GM21619 (cell line): ENCODE results near the gene RAI1.

Experiments
- ATAC-seq: cut with Tn5 transposase; IDR thresholded peaks from one replicate; pipeline ENCODE4 v1.9.1; 2021; ENCODE audit not compliant: unreplicated experiment

Gene RAI1

GRCh38 chr17:17826342-17826713 lies 145.1 kb downstream of the RAI1 start:
- ATAC-seq = no peak

DNA sequence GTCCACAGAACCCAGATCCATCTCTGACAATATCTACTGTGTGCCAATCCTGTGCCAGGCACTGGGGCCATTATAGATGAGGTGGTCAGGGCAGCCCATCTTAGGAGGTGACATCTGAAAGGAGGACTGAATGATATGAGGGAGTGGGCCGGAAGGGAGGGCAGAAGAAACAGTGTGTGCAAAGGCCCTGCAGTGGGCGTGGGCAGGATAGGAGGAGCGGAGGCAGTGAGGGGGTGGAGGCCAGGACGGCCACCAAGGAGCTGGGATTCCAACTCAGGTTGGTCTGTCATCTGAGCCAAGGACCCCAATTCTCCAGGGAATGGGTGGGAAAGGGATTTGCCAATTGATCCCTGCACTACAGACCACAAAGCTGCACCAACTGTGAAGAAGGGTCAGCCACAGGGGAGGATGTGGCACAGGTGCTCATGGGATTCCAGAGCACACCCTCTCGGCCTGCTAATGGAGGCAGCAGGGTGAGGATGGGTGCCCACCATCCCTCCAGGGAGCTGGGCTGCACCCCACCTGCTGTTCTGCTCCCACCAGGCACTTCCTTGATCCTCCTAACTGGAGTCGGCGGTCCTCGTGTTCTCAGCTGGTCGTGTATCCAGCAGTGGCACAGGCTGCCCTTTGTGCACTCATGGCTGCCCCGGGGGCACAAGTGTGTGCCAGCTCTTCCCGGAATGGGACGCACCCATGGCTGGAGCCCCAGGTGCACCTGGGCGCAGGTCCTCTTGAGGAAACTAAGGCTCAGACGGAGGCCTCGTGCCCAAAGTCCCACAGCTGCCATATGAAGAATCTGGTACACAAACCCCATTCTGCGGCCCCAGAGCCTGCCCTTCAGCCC lies 145.9 kb downstream of the RAI1 start:
- ATAC-seq = no peak

- ATAC-seq = no peak
Observed at GRCh38 chr17:17827826-17828621, 146.8 kb downstream of the RAI1 start.

DNA sequence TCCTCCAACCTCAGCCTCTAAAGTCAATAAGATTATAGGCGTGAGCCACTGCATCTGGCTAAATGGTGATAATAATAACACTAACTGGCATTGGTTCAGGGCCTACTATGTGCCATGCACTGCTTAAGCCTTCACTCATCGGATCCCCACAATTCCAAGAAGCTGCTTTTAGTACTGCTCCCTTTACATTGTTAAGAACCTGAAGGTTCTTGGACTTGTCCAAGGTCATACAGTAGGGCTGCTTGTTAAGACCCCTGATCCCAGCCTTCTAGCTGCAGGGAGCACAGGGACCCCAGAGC lies 149.0 kb downstream of the RAI1 start:
- no peak for ATAC-seq

DNA sequence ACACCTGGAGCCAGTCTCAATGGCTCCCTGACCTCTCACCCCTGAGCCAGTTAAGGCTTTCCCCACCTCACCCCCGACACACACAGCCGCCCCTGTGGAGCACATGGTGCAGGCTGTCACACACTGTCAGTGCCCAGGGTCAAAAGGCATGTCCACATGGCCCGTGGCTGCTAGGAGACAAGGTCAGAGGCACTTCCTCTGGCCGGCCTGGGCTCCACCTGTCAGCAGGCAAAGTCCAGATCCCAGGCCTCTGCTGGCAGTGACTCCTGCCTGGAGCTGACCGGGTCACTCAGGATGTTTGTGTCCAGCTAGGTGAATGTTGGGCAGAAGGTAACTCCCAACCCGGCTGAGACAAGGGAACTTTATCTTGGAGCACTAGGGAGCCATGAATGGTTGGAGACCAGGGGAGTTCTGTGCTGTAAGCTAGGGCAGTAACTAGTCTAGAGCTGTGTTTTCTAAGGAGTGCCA lies 149.5 kb downstream of the RAI1 start:
- no peak for ATAC-seq

DNA sequence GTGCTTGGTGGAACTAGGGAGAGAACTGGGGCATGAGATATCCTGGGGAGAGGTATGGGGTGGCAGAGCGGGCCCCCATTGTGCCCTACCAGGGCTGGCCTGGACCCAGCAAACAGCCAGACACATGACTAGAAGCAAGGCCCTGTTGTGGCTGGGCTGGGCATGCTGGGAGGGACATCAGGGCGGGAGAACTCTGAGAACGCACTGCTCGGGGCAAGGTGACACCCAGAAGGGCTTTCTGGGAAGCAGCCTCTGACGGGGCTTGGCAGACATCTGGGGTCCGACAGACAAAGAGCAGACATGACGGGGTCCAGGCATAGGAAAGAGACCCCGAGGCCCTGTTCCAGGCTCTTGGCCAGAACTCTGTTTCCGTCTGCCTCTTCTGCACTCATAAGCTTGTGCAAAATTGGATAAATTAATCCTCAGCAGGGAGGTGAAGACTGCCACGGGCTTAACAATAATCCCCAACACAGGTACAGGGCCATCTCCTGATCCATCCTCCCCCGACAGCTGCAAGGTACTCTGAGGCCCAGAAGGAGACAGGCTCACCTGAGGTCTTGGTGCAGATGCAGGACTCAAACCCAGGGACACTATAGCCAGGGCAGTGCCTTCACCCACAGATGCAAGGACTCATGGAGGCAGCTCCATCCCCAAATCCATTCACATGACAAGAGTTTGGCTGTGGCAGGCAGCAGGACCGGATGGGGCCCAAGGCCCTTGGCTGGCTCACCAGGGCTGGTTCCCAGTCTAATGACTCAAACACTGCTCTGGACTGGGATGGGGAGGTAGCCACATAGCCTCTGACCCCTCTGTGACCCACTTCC lies 150.2 kb downstream of the RAI1 start:
- no peak for ATAC-seq

GRCh38 chr17:17832032-17832363 lies 150.7 kb downstream of the RAI1 start:
- no peak for ATAC-seq

GRCh38 chr17:17833658-17834357 lies 152.6 kb downstream of the RAI1 start:
- ATAC-seq = no peak

DNA sequence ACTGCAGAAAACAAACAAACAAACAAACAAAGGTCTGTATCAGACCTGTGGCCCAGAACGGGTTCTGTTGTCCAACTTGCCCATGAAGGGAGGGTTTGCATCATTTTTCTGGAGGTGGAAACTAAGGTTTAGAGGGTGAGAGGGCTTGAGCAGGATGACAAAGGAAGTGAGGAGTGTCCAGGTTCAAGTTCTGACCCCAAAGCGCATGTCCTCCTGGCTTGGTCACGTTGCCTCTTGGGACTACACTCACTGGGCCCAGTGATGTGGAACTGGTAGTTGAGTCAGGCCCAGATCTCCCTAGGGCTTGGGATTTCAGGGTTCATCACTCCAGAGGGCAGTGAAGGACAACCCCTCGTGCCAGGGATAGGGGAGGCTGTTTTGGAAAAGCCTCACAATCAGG lies 153.7 kb downstream of the RAI1 start:
- no peak for ATAC-seq

- no peak for ATAC-seq
Observed at GRCh38 chr17:17835415-17836249, 154.4 kb downstream of the RAI1 start.

- peak; percentile 49 for ATAC-seq
Observed at GRCh38 chr17:17836250-17836817, 155.1 kb downstream of the RAI1 start.

DNA sequence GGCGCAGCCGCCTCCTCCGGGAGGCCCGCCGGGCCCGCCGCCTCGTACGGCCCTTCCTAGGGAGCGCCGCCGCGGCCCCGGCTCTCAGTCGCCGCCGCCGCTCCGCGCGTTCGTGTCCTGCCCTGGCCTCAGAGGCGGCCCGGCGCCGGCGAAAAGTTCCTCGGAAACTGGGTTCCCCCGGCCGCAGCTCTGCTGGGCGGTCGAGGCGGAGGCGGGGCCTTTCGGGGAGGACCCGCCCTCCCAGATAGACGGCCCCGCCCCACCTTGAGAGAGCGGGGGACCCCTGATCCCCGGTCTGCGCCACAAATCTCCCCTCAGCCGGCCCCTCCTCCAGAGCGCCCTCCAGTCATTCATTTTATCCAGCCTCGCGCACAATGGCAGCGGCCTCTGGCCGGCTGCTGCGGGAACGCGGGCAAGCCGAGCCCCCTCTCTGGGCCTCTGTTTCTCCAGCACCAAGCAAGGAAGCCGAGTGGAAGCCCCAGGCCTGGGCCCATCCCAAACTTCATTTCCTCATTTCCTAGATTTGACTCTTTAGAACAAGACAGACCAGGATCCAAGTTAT lies 155.6 kb downstream of the RAI1 start, which contains the start of gene SREBF1:
TSS of gene SREBF1 (minus strand) at position 169 of the 562 bp plus-strand sequence. CDS start 169 bp downstream, outside the sequence.
- peak; percentile 31 for ATAC-seq

DNA sequence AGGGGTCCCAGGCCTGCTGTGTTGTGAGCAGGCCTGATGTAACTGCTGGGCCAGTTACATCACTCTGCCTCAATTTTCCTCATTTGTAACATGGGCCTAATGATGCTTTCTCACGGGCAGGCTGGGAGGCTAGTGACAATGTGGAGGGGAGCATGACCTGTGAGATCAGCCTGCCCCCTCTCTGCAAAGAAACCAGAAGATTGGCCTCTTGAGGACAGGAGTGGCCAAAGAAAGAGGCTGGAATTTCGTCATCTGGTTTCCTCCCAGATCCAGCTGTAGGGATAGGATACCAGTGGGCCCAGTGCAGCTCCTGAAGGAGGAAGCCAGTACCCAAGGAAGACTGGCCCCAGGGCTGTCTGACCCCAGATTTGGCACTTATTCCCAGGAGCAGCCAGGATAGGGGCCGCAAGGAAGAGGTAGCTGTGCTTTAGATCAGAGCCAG lies 156.1 kb downstream of the RAI1 start:
- no peak for ATAC-seq

DNA sequence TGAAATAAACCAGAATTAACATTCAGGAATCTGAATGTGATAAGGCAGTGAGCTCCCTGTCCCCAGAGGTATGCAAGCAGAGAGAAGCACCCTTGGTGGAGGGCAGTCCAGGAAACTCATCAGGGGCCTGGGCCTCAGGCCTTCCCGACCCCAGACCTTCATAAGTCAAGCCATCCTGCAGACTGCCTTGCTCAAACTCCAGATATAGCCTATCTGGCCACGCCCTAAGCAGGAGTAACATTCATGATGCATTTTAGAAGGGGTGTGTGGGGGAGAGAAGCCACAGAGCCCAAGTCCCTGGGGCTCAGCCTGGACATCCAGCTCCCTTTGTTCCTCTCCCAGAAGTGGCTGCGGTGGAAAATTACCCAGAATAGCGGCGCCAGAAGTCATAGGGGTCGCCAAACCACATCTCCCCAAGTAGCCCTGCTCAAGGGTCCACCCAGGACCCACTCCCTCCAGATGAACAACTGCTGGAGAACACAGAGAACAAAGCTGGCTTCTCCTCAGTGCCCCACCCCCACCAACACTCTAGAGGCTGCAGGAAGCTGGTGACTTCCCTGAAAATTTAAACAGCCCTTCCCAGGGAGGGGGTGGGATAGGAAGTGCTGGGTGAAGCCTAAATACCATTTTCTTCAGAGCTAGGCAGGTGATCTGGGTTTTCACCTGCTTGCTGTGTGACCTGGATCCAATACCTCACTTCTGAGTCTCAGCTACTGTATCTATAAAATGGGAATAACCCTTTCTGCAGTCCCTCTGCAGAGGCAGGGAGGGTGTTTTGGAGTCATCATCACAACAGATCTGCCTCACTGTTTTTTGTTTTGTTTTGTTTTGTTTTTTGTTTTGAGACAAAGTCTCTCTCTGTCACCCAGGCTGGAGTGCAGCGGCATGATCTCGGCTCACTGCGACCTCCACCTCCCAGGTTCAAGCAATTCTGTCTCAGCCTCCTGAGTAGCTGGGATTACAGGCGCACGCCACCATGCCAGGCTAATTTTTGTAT lies 157.0 kb downstream of the RAI1 start:
- ATAC-seq = no peak

DNA sequence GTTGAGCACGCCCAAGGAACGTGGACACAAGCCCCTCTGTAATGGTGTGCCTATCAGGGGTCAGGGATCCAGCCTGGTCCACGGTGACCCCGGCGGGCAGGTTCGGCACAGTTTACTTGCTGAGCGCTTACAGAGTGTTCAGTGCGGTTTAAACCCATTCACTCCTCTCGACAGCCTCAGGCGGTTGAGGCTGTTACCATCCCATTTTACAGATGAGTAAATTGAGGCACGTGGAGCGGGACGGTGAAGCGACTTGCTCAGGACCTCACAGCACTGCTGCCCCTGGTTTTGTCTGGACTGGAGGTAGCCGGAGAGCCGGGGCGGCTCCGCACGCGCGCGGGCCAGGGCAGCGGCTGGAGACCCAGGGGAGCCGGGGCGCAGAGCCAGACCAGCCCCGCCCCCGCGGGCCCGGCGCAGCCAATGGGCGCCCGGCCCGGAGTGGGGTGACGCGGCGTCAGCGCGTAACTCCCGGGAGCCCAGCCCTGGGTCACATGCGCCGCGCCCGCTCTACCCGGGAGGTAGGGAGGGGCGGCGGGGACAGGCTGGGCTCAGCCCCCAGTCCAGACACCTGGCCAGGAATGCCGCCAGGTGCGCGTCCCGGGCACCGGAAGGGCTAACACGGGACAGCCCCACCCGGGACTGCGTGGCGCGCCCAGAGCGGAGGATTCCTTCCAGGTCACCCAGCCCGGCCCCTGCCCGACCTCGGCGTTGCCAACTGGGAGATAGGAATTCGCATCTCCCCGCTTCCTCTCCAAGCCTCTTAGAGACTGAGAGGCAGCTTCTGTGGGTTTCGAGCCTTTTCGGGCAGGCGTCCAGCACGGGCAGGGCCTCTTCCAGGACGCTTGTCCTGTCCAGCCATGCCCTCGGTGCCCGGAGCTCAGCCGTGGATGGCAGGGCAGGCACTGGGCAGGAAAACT lies 158.8 kb downstream of the RAI1 start:
- peak; percentile 47 for ATAC-seq

DNA sequence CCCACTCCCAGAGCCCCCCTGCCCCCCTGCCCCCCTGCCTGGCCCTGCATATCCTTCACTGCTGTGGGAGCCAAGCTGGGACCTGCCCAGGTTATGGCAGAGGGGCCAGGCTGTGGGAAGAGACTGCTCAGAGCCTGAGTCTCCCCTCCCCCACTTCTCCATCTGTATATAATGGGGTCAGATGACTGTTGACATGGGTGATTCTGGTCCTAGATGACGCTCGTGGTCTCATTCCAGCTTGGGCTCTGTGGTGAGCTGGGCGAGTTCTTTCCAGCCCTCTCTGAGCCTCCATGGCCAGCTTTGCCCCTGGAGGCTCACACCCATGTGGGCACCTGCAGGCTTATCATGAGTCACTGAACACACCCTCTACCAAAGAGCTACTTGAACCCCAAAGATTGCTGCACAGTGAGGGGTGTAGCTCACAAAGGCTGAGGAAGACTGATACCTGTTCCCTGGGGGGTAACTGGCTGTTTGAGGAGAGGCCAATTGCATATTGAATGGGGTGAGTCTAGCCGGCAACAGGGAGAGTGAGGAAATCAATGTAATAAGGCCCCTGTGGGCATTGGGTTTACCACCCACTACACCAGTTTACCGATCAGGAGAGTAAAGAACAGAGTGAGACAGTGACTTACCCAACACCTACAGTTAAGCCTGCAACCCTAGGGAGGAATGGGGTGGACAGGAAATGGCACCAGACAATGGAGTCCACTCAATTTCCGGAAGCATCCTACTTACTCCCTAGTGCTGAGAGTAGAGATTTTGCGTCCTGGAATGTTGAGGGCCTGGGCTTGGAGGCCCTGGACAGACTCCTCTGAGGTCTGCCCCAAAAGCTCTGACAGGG lies 159.7 kb downstream of the RAI1 start:
- ATAC-seq = no peak
